BE2C (cell line): ENCODE results near the gene TELO2.

ENCODE experiments used
- DNase-seq: peaks from one replicate; pipeline ENCODE4 v3.0.0-alpha.2; 2020
- H3K27me3 ChIP-seq: fragments of 250-450 bp; sonication (Bioruptor Pico); 2 replicates; pipeline ENCODE4 v1.5.1; 2020; ENCODE audit warnings: mild to moderate bottlenecking
- H3K36me3 ChIP-seq: fragments of 250-450 bp; sonication (Bioruptor Pico); 2 replicates; pipeline ENCODE4 v1.5.1; 2020; ENCODE audit warnings: mild to moderate bottlenecking
- H3K4me1 ChIP-seq: fragments of 250-450 bp; sonication (Bioruptor Pico); 2 replicates; pipeline ENCODE4 v1.5.1; 2020
- H3K4me3 ChIP-seq: 2 replicates; pipeline ENCODE4 v1.5.1; 2011; ENCODE audit warnings: low read depth, low read length
- H3K9me3 ChIP-seq: fragments of 250-450 bp; sonication (Bioruptor Pico); 2 replicates; pipeline ENCODE4 v1.5.1; 2020
- CTCF ChIP-seq: IDR thresholded peaks from 2 replicates; pipeline ENCODE4 v1.5.1; 2012; ENCODE audit warnings: mild to moderate bottlenecking, low read depth, low read length

TELO2 gene

GRCh38 chr16:1456951-1457350, 36.2 kb upstream of the TELO2 start:
- no peak for TF ChIP-seq CTCF

GRCh38 chr16:1457489-1458245, 35.5 kb upstream of the TELO2 start:
- peaks cover 28% of the 10 kb centered on the region for H3K36me3 ChIP-seq
- no peak for DNase-seq
- H3K27me3 ChIP-seq: no peaks in the 10 kb centered on the region

More at GRCh38 chr16:1456951-1457350, 36.2 kb upstream of the TELO2 start:
- Histone ChIP-seq H3K36me3 (peaks cover 36% of the 10 kb centered on the region), H3K4me3 (no peak overlapping the region), H3K4me1 (no peaks in the 10 kb centered on the region), H3K27me3 (no peaks in the 10 kb centered on the region), H3K9me3 (no peaks in the 10 kb centered on the region)
- no peak for DNase-seq

GRCh38 chr16:1458336-1458976, 34.7 kb upstream of the TELO2 start:
- Histone ChIP-seq H3K27me3 (no peaks in the 10 kb centered on the region), H3K36me3 (peaks cover 22% of the 10 kb centered on the region), H3K4me3 (no peak overlapping the region), H3K9me3 (no peaks in the 10 kb centered on the region), H3K4me1 (no peaks in the 10 kb centered on the region)
- TF ChIP-seq CTCF: no peak
- DNase-seq: no peak

More at GRCh38 chr16:1457489-1458245, 35.5 kb upstream of the TELO2 start:
- Histone ChIP-seq H3K4me3 (no peak overlapping the region), H3K4me1 (no peaks in the 10 kb centered on the region), H3K9me3 (no peaks in the 10 kb centered on the region)
- TF ChIP-seq CTCF: no peak

- Histone ChIP-seq H3K27me3 (no peaks in the 10 kb centered on the region), H3K9me3 (no peaks in the 10 kb centered on the region), H3K4me3 (no peak overlapping the region), H3K4me1 (no peaks in the 10 kb centered on the region), H3K36me3 (peaks cover 19% of the 10 kb centered on the region)
- TF ChIP-seq CTCF: no peak
- no peak for DNase-seq
Observed at GRCh38 chr16:1458977-1459341, 34.2 kb upstream of the TELO2 start.

- Histone ChIP-seq H3K9me3 (no peaks in the 10 kb centered on the region), H3K36me3 (peaks cover 19% of the 10 kb centered on the region), H3K27me3 (no peaks in the 10 kb centered on the region), H3K4me1 (no peaks in the 10 kb centered on the region), H3K4me3 (no peak overlapping the region)
- no peak for DNase-seq
- no peak for TF ChIP-seq CTCF
Observed at GRCh38 chr16:1459967-1460366, 33.2 kb upstream of the TELO2 start.

GRCh38 chr16:1460602-1461138, 32.5 kb upstream of the TELO2 start:
- Histone ChIP-seq H3K4me3 (no peak overlapping the region), H3K27me3 (no peaks in the 10 kb centered on the region), H3K36me3 (peaks cover 19% of the 10 kb centered on the region), H3K4me1 (no peaks in the 10 kb centered on the region), H3K9me3 (no peaks in the 10 kb centered on the region)
- TF ChIP-seq CTCF: no peak
- DNase-seq: no peak
